ENCODE results near the gene CALML3.

The CALML3 gene

GRCh38 chr10:5545011-5545410 lies 20.2 kb downstream of the CALML3 start:
- no peak for DNase-seq

GRCh38 chr10:5545426-5545777 lies 20.6 kb downstream of the CALML3 start:
- DNase-seq, result no peak

GRCh38 chr10:5545778-5546710 lies 21.3 kb downstream of the CALML3 start:
- DNase-seq, result no peak

- no peak for DNase-seq
These were observed 22.3 kb downstream of the CALML3 start for GRCh38 chr10:5546891-5547680.

GRCh38 chr10:5547681-5547930 lies 22.8 kb downstream of the CALML3 start:
- DNase-seq, result no peak

GRCh38 chr10:5547931-5548660 lies 23.3 kb downstream of the CALML3 start:
- DNase-seq, result no peak

- no peak for DNase-seq
These were observed 24.9 kb downstream of the CALML3 start for GRCh38 chr10:5549462-5550249.

- DNase-seq, result no peak
These were observed 25.4 kb downstream of the CALML3 start for GRCh38 chr10:5550250-5550545.

- DNase-seq, result no peak
These were observed 26.1 kb downstream of the CALML3 start for GRCh38 chr10:5550621-5551530.

GRCh38 chr10:5551531-5552375 lies 27.0 kb downstream of the CALML3 start:
- no peak for DNase-seq

GRCh38 chr10:5552376-5553321 lies 27.9 kb downstream of the CALML3 start:
- no peak for DNase-seq

GRCh38 chr10:5553400-5554170 lies 28.8 kb downstream of the CALML3 start:
- DNase-seq, result no peak

- DNase-seq, result no peak
These were observed 30.3 kb downstream of the CALML3 start for GRCh38 chr10:5555021-5555510.

- DNase-seq, result no peak
These were observed 31.1 kb downstream of the CALML3 start for GRCh38 chr10:5555881-5556280.

GRCh38 chr10:5556576-5556975 lies 31.8 kb downstream of the CALML3 start:
- DNase-seq, result no peak

GRCh38 chr10:5557040-5557721 lies 32.4 kb downstream of the CALML3 start:
- DNase-seq, result no peak

GRCh38 chr10:5557799-5558771 lies 33.3 kb downstream of the CALML3 start:
- no peak for DNase-seq
